Neuronal stem cell (in vitro differentiated cells): ENCODE data around the gene SPDYE16.
"Not testable (repeated sequence)": the region's sequence is repeated elsewhere in the genome, so short reads cannot be mapped to it uniquely, and the experiment has no call there.

Experiments
- DNase-seq: peaks from one replicate; pipeline ENCODE4 v3.0.0-alpha.2; 2013; ENCODE audit warnings: low spot score
- H2AFZ ChIP-seq: one replicate; pipeline ENCODE4 v1.6.1; 2013; ENCODE audit warnings: mild to moderate bottlenecking, low read length, inconsistent platforms
- H2AK5ac ChIP-seq: 2 replicates; pipeline ENCODE4 v1.6.1; 2013; ENCODE audit warnings: low read depth, mild to moderate bottlenecking, inconsistent platforms, low read length, moderate library complexity, mixed read lengths
- H2BK120ac ChIP-seq: 2 replicates; pipeline ENCODE4 v1.6.1; 2013; ENCODE audit warnings: low read depth, mild to moderate bottlenecking, inconsistent platforms, low read length, moderate library complexity, mixed read lengths
- H2BK12ac ChIP-seq: one replicate; pipeline ENCODE4 v1.6.1; 2013; ENCODE audit warnings: low read length, inconsistent platforms
- H2BK15ac ChIP-seq: 2 replicates; pipeline ENCODE4 v1.6.1; 2013; ENCODE audit warnings: mild to moderate bottlenecking, low read length, inconsistent platforms, mixed read lengths
- H2BK5ac ChIP-seq: one replicate; pipeline ENCODE4 v1.6.1; 2013; ENCODE audit warnings: inconsistent platforms, mild to moderate bottlenecking, low read length, moderate library complexity
- H3K14ac ChIP-seq: one replicate; pipeline ENCODE4 v1.6.1; 2013; ENCODE audit warnings: low read length, inconsistent platforms
- H3K18ac ChIP-seq: 2 replicates; pipeline ENCODE4 v1.6.1; 2013; ENCODE audit warnings: low read length, inconsistent platforms
- H3K23ac ChIP-seq: 2 replicates; pipeline ENCODE4 v1.6.1; 2013; ENCODE audit warnings: low read depth, mild to moderate bottlenecking, mixed read lengths, low read length, inconsistent platforms; ENCODE audit not compliant: poor library complexity
- H3K27ac ChIP-seq: replicated peaks from 3 replicates; pipeline ENCODE4 v1.5.1; 2013; ENCODE audit warnings: low read length, inconsistent platforms
- H3K27me3 ChIP-seq, 3 experiments: 2 replicates each; pipeline ENCODE4 v1.6.1; 2013; ENCODE audit warnings: low read length in 3 of 3, mild to moderate bottlenecking in 2 of 3, inconsistent platforms in 1 of 3, low read depth in 1 of 3, mixed read lengths in 1 of 3, moderate library complexity in 1 of 3; ENCODE audit not compliant: control insufficient read depth in 3 of 3, insufficient read depth in 3 of 3
- H3K36me3 ChIP-seq, 2 donors: replicated peaks in 1 of 2; 2 replicates each; pipeline ENCODE4 v1.6.1; 2013; ENCODE audit warnings: low read length in 2 of 2; ENCODE audit not compliant: control insufficient read depth in 2 of 2, insufficient read depth in 2 of 2
- H3K4ac ChIP-seq: 2 replicates; pipeline ENCODE4 v1.6.1; 2013; ENCODE audit warnings: inconsistent platforms, mild to moderate bottlenecking, low read length, moderate library complexity
- H3K4me1 ChIP-seq, 2 donors: 1 replicate in 1 of 2; 2 replicates in 1 of 2; pipeline ENCODE4 v1.6.1; 2013; ENCODE audit warnings: low read length in 2 of 2, low read depth in 1 of 2; ENCODE audit not compliant: control insufficient read depth in 2 of 2, insufficient read depth in 1 of 2
- H3K4me2 ChIP-seq: one replicate; pipeline ENCODE4 v1.6.1; 2013; ENCODE audit warnings: mild to moderate bottlenecking, low read length, inconsistent platforms; ENCODE audit not compliant: insufficient read depth, poor library complexity, severe bottlenecking
- H3K4me3 ChIP-seq, 2 donors: 2 replicates each; pipeline ENCODE4 v1.5.1; 2013; ENCODE audit warnings: low read length in 2 of 2, mild to moderate bottlenecking in 2 of 2, inconsistent platforms in 1 of 2, moderate library complexity in 1 of 2
- H3K79me1 ChIP-seq: one replicate; pipeline ENCODE4 v1.6.1; 2013; ENCODE audit warnings: low read depth, mild to moderate bottlenecking, inconsistent platforms, low read length, moderate library complexity
- H3K9ac ChIP-seq: one replicate; pipeline ENCODE4 v1.6.1; 2013; ENCODE audit warnings: mild to moderate bottlenecking, low read depth, low read length, inconsistent platforms; ENCODE audit not compliant: poor library complexity
- H3K9me3 ChIP-seq, 2 donors: replicated peaks in 1 of 2; 2 replicates each; pipeline versions ENCODE3 to v1.6.1; 2013; ENCODE audit warnings: low read length in 2 of 2, mild to moderate bottlenecking in 2 of 2, inconsistent platforms in 1 of 2, low read depth in 1 of 2, mixed read lengths in 1 of 2, moderate library complexity in 1 of 2; ENCODE audit not compliant: control insufficient read depth in 2 of 2, insufficient read depth in 1 of 2
- H4K8ac ChIP-seq: one replicate; pipeline ENCODE4 v1.6.1; 2013; ENCODE audit warnings: low read depth, mild to moderate bottlenecking, inconsistent platforms, low read length, moderate library complexity
- H4K91ac ChIP-seq: one replicate; pipeline ENCODE4 v1.6.1; 2013; ENCODE audit warnings: low read length, low read depth, mild to moderate bottlenecking, inconsistent platforms; ENCODE audit not compliant: poor library complexity
- WGBS, 2 donors: extraction: QIAGEN DNeasy Blood & Tissue Kit; methylation state at CpG; one replicate each; pipeline ENCODE4 v1.1.7; 2013; ENCODE audit warnings: missing lambda C conversion rate in 2 of 2, mixed read lengths in 1 of 2; ENCODE audit not compliant: insufficient read length in 2 of 2, insufficient replicate concordance in 1 of 2; ENCODE audit errors: extremely low coverage in 2 of 2; 5-methylcytosine and 5-hydroxymethylcytosine counted together

SPDYE16 gene

GRCh38 chr7:76516932-76517331, 26.2 kb downstream of the SPDYE16 start:
- not testable (repeated sequence) for H2BK120ac ChIP-seq, H3K27ac ChIP-seq, H3K4me3 ChIP-seq, H3K18ac ChIP-seq, H2AK5ac ChIP-seq, H3K4ac ChIP-seq, H2AFZ ChIP-seq, H2BK15ac ChIP-seq, H2BK5ac ChIP-seq, H3K4me1 ChIP-seq, H2BK12ac ChIP-seq, H3K14ac ChIP-seq, H4K8ac ChIP-seq, H3K9me3 ChIP-seq, H4K91ac ChIP-seq, DNase-seq, H3K23ac ChIP-seq, H3K27me3 ChIP-seq, H3K9ac ChIP-seq, H3K4me2 ChIP-seq, H3K36me3 ChIP-seq, H3K79me1 ChIP-seq
- WGBS, 2 donors, result no CpG with 5 or more reads among the region's 6 CpGs

- H2AK5ac ChIP-seq, result no peak overlapping the region
- no peak overlapping the region for H2AFZ ChIP-seq
- H3K14ac ChIP-seq, result no peak overlapping the region
- no peak overlapping the region for H3K27ac ChIP-seq
- no peak overlapping the region for H2BK15ac ChIP-seq
- no peak overlapping the region for H3K9ac ChIP-seq
- no peak overlapping the region for H3K4me2 ChIP-seq
- H3K27me3 ChIP-seq, result no peaks in the 10 kb centered on the region
- no peak overlapping the region for H3K18ac ChIP-seq
- no peak overlapping the region for H2BK120ac ChIP-seq
- WGBS, 2 donors, result no CpG with 5 or more reads among the region's 32 CpGs
- H3K36me3 ChIP-seq, result no peaks in the 10 kb centered on the region
- no peak overlapping the region for H3K23ac ChIP-seq
- H2BK12ac ChIP-seq, result no peak overlapping the region
- no peak overlapping the region for H3K4me3 ChIP-seq
- H3K79me1 ChIP-seq, result no peaks in the 10 kb centered on the region
- DNase-seq, result no peak
- no peaks in the 10 kb centered on the region for H3K9me3 ChIP-seq
- no peak overlapping the region for H4K8ac ChIP-seq
- H4K91ac ChIP-seq, result no peak overlapping the region
- H2BK5ac ChIP-seq, result no peak overlapping the region
- H3K4me1 ChIP-seq, result peaks cover 2 to 9% of the 10 kb centered on the region in 2 donors
- no peak overlapping the region for H3K4ac ChIP-seq
Measured at GRCh38 chr7:76515999-76516443, 27.1 kb downstream of the SPDYE16 start.

- H2BK120ac ChIP-seq, result no peak overlapping the region
- peak overlapping the region; percentile 96 for H4K8ac ChIP-seq
- no CpG with 5 or more reads among the region's 16 CpGs for WGBS, 2 donors
- peak overlapping the region; percentile 89 for H3K14ac ChIP-seq
- no peaks in the 10 kb centered on the region for H3K36me3 ChIP-seq
- H3K79me1 ChIP-seq, result no peaks in the 10 kb centered on the region
- H3K27ac ChIP-seq, result no peak overlapping the region
- H3K23ac ChIP-seq, result no peak overlapping the region
- H2BK5ac ChIP-seq, result no peak overlapping the region
- H2BK15ac ChIP-seq, result peak overlapping the region; percentile 58
- no peak overlapping the region for H2AK5ac ChIP-seq
- H3K4me2 ChIP-seq, result no peak overlapping the region
- peaks cover 6 to 13% of the 10 kb centered on the region in 2 donors for H3K4me1 ChIP-seq
- H3K27me3 ChIP-seq, result no peaks in the 10 kb centered on the region
- H3K18ac ChIP-seq, result peak overlapping the region; percentile 83
- H3K4ac ChIP-seq, result peak overlapping the region; percentile 53
- H4K91ac ChIP-seq, result no peak overlapping the region
- no peak for DNase-seq
- H2BK12ac ChIP-seq, result no peak overlapping the region
- no peaks in the 10 kb centered on the region for H3K9me3 ChIP-seq
- peak overlapping the region; percentile 70 for H3K9ac ChIP-seq
- H2AFZ ChIP-seq, result peak overlapping the region; percentile 88
- no peak overlapping the region for H3K4me3 ChIP-seq
Measured at GRCh38 chr7:76514926-76515771, 27.9 kb downstream of the SPDYE16 start.

- Histone ChIP-seq H3K36me3 (no peaks in the 10 kb centered on the region), H3K4me2 (no peak overlapping the region), H2BK12ac (no peak overlapping the region), H3K4me1 (peaks cover 10 to 17% of the 10 kb centered on the region in 2 donors), H2BK15ac (no peak overlapping the region), H2AFZ (no peak overlapping the region), H3K9ac (no peak overlapping the region), H3K9me3 (no peaks in the 10 kb centered on the region), H3K79me1 (no peaks in the 10 kb centered on the region), H3K4me3 (no peak overlapping the region), H3K27ac (no peak overlapping the region), H3K4ac (no peak overlapping the region), H2BK5ac (peak overlapping the region; percentile 75), H3K18ac (no peak overlapping the region), H4K91ac (no peak overlapping the region), H3K27me3 (no peaks in the 10 kb centered on the region), H3K14ac (no peak overlapping the region), H3K23ac (no peak overlapping the region), H4K8ac (no peak overlapping the region), H2BK120ac (no peak overlapping the region), H2AK5ac (no peak overlapping the region)
- no CpG with 5 or more reads among the region's 29 CpGs for WGBS, 2 donors
- DNase-seq, result no peak
Measured at GRCh38 chr7:76513817-76514799, 29.0 kb downstream of the SPDYE16 start.
